ENCODE results near the gene RHOJ. TPM values are rescaled to one million over a fixed set of nuclear protein-coding genes. Genes with fewer than 3 reads are reported as not detected.

Gene RHOJ
- total and polyA plus RNA-seq, 9 donors: 7.1 to 44.9 (median 26.6) TPM

DNA sequence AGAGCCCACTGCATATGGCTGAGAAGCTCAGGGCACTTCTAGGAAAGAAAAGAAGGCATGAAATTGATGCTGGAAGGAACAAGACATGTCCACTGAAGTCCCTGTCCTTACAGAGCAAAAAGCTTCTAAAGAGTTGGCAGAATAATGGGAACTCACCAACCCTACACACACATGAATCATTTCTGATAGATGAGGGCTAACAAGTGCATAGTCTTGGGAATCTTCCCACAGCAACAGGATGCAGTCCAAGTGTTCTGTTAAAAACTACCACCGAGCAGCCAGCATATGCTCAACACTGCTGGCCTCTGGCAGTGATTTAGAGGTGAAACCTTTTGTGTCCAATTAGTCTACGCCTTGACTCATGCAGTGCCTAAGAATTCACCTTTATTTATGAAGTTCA lies 44.8 kb downstream of the RHOJ start:
- WGBS (ENCODE audit: insufficient coverage): no CpG with 5 or more reads among the region's 2 CpGs
- no peak overlapping the region for H3K4me3 ChIP-seq (ENCODE audit: low read length)
- H3K27ac ChIP-seq (ENCODE audit: low read length): peak overlapping the region; percentile 73
- H3K36me3 ChIP-seq (ENCODE audit: control insufficient read depth, insufficient read depth, low read length): peaks cover 14% of the 10 kb centered on the region
- H3K9me3 ChIP-seq (replicated peaks; ENCODE audit: control insufficient read depth, low read depth, low read length): no peaks in the 10 kb centered on the region
- H3K27me3 ChIP-seq (ENCODE audit: control insufficient read depth, insufficient read depth, low read length): no peaks in the 10 kb centered on the region
- H3K4me1 ChIP-seq (ENCODE audit: control insufficient read depth, insufficient read depth, low read length): peaks cover 12% of the 10 kb centered on the region
- DNase-seq: peak; percentile 68

DNA sequence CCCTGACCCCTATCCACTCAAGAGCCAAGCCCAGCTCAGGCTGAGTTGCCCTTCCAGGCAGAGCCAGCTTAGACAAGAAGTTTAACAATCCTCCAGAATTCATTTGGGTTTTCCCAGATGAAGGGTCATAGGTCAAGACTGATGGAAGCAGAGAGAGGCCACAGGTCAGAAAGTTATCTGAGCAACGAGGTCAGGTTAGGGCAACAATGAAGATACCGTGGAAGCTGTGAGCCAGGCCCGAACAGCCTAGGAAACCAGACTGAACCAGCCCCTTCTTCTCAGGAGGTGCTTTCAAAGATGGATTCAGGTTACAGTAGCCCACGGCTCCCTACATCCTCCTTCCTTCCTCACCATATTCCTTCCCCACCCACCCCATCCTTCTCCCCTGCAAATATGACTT lies 53.1 kb downstream of the RHOJ start:
- H3K4me1 ChIP-seq (ENCODE audit: control insufficient read depth, insufficient read depth, low read length): peaks cover 14% of the 10 kb centered on the region
- H3K9me3 ChIP-seq (replicated peaks; ENCODE audit: control insufficient read depth, low read depth, low read length): no peaks in the 10 kb centered on the region
- WGBS (ENCODE audit: insufficient coverage): 50% methylated on average over 1 of the region's 4 CpGs
- H3K27me3 ChIP-seq (ENCODE audit: control insufficient read depth, insufficient read depth, low read length): no peaks in the 10 kb centered on the region
- no peak for DNase-seq
- no peak overlapping the region for H3K27ac ChIP-seq (ENCODE audit: low read length)
- H3K36me3 ChIP-seq (ENCODE audit: control insufficient read depth, insufficient read depth, low read length): no peaks in the 10 kb centered on the region
- no peak overlapping the region for H3K4me3 ChIP-seq (ENCODE audit: low read length)

DNA sequence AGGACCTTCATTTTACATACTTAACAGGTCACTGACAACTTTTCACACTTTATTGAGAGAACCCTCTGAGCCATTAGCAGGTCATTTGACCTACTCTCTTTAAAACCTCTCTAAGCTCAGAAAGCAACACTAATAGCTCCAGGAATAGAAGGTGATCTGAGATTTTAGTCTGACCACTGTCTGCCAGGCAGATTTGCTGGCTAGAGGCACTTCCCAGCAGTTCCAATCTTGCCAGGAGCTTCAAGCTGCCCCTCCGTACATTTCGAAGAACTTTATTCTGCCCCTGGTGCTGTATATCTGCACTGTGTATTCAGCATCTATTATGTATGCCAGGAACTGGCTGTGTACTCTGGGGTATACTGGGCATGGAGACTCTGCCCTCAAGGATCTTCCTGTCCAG lies 58.2 kb downstream of the RHOJ start:
- H3K27ac ChIP-seq (ENCODE audit: low read length): no peak overlapping the region
- H3K27me3 ChIP-seq (ENCODE audit: control insufficient read depth, insufficient read depth, low read length): no peaks in the 10 kb centered on the region
- no peak for DNase-seq
- H3K36me3 ChIP-seq (ENCODE audit: control insufficient read depth, insufficient read depth, low read length): peaks cover 2% of the 10 kb centered on the region
- H3K9me3 ChIP-seq (replicated peaks; ENCODE audit: control insufficient read depth, low read depth, low read length): no peaks in the 10 kb centered on the region
- H3K4me3 ChIP-seq (ENCODE audit: low read length): no peak overlapping the region
- peaks cover 8% of the 10 kb centered on the region for H3K4me1 ChIP-seq (ENCODE audit: control insufficient read depth, insufficient read depth, low read length)
- no CpG with 5 or more reads among the region's 2 CpGs for WGBS (ENCODE audit: insufficient coverage)

DNA sequence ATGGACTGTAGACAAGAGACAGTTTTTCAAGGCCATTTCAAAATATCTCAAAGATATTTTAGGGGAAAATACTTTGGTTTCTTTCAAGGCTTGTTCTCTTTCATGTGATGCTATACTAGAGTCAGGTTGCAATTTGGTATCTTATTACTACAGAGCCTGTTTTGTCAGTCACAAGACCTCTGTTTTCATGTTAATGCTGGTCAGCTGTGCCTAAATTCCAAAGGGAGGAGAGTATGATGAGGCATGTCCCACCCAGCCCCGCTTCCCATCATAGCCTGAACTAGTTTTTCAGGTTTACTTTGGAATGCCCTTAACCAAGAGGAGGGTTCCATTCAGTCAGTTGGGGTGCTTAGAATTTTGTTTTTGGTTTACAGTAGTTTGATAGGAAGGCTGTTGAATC lies 61.9 kb downstream of the RHOJ start:
- Histone ChIP-seq H3K4me1 (ENCODE audit: control insufficient read depth, insufficient read depth, low read length) (peaks cover 8% of the 10 kb centered on the region), H3K27me3 (ENCODE audit: control insufficient read depth, insufficient read depth, low read length) (no peaks in the 10 kb centered on the region), H3K9me3 (replicated peaks; ENCODE audit: control insufficient read depth, low read depth, low read length) (no peaks in the 10 kb centered on the region), H3K36me3 (ENCODE audit: control insufficient read depth, insufficient read depth, low read length) (peaks cover 6% of the 10 kb centered on the region), H3K4me3 (ENCODE audit: low read length) (no peak overlapping the region), H3K27ac (ENCODE audit: low read length) (no peak overlapping the region)
- no CpG with 5 or more reads among the region's 1 CpG for WGBS (ENCODE audit: insufficient coverage)
- peak; percentile 40 for DNase-seq

DNA sequence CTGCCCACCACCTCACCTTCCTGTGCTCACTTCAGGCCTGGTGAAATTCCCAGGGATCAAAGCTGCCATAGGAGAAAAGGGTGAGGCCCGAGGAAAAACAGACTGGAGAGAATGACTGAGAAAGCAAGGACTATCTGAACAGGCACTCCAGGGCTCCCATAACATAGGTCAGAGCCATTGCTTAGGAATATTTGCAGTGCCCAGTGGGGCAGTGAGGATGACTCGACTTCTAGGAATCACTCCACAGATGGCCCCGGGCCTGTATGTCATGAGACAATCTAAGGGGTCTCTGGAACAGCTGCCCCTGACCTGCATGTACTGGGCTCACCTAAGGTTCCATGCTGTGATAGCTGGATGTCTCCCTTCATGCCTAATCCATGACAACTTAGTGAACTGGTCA lies 62.9 kb downstream of the RHOJ start:
- Histone ChIP-seq H3K4me1 (ENCODE audit: control insufficient read depth, insufficient read depth, low read length) (peaks cover 8% of the 10 kb centered on the region), H3K36me3 (ENCODE audit: control insufficient read depth, insufficient read depth, low read length) (peaks cover 10% of the 10 kb centered on the region), H3K9me3 (replicated peaks; ENCODE audit: control insufficient read depth, low read depth, low read length) (no peaks in the 10 kb centered on the region), H3K27ac (ENCODE audit: low read length) (no peak overlapping the region), H3K27me3 (ENCODE audit: control insufficient read depth, insufficient read depth, low read length) (no peaks in the 10 kb centered on the region), H3K4me3 (ENCODE audit: low read length) (no peak overlapping the region)
- no peak for DNase-seq
- 88% methylated on average over 1 of the region's 3 CpGs for WGBS (ENCODE audit: insufficient coverage)

DNA sequence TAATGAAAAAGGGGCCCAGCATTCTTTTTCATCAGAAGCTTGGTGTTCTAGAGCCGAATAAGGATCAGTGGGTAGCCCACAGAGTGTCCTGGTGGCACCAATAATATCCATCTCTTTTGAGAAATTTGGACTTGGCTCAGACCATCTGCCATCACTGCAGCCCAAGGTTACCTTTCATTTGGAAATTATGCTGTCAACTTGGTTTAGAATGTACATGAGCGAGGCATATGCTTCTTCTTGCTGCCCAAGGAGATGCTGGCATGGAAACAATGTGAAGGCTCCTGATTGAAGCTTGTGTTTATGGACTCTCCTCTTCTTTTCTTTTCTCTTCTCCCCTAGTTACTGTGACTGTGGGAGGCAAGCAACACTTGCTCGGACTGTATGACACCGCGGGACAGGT lies 64.5 kb downstream of the RHOJ start:
- no peak overlapping the region for H3K27ac ChIP-seq (ENCODE audit: low read length)
- H3K36me3 ChIP-seq (ENCODE audit: control insufficient read depth, insufficient read depth, low read length): peaks cover 7% of the 10 kb centered on the region
- 90% methylated on average over 2 of the region's 5 CpGs for WGBS (ENCODE audit: insufficient coverage)
- no peaks in the 10 kb centered on the region for H3K9me3 ChIP-seq (replicated peaks; ENCODE audit: control insufficient read depth, low read depth, low read length)
- H3K4me1 ChIP-seq (ENCODE audit: control insufficient read depth, insufficient read depth, low read length): peaks cover 15% of the 10 kb centered on the region
- DNase-seq: no peak
- H3K4me3 ChIP-seq (ENCODE audit: low read length): no peak overlapping the region
- H3K27me3 ChIP-seq (ENCODE audit: control insufficient read depth, insufficient read depth, low read length): no peaks in the 10 kb centered on the region

DNA sequence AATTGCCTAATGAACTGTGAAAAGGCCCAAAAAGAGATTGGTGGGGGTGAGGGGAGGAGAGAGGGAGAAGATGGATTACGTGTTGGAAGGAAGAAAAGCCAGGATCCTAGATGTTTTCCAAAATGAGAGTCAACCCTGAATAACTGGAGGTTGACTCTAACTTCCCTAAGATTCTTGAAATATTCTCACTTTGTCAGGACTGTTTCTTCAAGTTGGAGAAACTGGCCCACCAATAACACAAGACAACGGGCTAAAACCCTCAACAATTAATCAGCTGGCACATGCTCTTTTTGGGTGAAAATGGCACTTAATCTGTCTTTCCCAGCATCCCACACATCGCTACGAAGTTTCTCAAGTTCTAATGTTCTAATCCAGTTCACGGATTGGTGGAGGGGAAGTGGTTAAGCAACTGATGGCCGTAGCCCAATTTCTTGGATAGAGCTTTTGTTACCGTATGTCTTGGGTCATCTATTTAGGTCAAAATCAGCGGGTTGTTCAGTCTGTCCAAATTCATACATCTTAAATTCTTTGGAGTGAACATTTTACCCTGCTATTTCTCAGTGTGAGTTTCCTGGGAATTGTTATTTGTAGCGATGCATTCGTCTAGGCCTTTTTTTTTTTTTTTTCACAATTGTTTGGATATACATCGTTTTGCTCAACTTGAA lies 65.5 kb downstream of the RHOJ start:
- Histone ChIP-seq H3K4me3 (ENCODE audit: low read length) (no peak overlapping the region), H3K27me3 (ENCODE audit: control insufficient read depth, insufficient read depth, low read length) (no peaks in the 10 kb centered on the region), H3K9me3 (replicated peaks; ENCODE audit: control insufficient read depth, low read depth, low read length) (no peaks in the 10 kb centered on the region), H3K36me3 (ENCODE audit: control insufficient read depth, insufficient read depth, low read length) (peaks cover 7% of the 10 kb centered on the region), H3K4me1 (ENCODE audit: control insufficient read depth, insufficient read depth, low read length) (peaks cover 21% of the 10 kb centered on the region), H3K27ac (ENCODE audit: low read length) (no peak overlapping the region)
- peak; percentile 7 for DNase-seq
- WGBS (ENCODE audit: insufficient coverage): 100% methylated on average over 1 of the region's 11 CpGs

DNA sequence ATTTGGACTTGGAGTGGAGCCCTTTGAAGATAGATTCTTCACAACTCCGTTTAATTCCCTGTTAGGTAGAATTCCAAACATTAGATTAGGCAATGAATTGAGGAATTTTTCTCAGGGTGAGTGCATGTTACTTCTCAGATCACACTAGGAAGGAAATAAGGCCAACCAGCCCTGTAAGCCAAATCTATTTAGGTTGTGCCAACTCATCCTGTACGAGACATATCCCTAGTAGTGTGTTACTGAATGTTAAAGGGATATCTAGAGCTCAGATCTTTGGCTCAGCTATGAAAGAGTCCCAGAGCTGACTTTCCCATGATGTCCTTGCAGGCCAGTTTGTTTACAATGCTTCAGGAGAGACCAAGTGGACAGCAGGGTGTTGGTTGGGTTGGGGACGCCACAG lies 68.9 kb downstream of the RHOJ start:
- Histone ChIP-seq H3K4me3 (ENCODE audit: low read length) (no peak overlapping the region), H3K9me3 (replicated peaks; ENCODE audit: control insufficient read depth, low read depth, low read length) (no peaks in the 10 kb centered on the region), H3K27ac (ENCODE audit: low read length) (no peak overlapping the region), H3K27me3 (ENCODE audit: control insufficient read depth, insufficient read depth, low read length) (no peaks in the 10 kb centered on the region), H3K36me3 (ENCODE audit: control insufficient read depth, insufficient read depth, low read length) (peaks cover 11% of the 10 kb centered on the region), H3K4me1 (ENCODE audit: control insufficient read depth, insufficient read depth, low read length) (peaks cover 26% of the 10 kb centered on the region)
- no peak for DNase-seq
- no CpG with 5 or more reads among the region's 3 CpGs for WGBS (ENCODE audit: insufficient coverage)

DNA sequence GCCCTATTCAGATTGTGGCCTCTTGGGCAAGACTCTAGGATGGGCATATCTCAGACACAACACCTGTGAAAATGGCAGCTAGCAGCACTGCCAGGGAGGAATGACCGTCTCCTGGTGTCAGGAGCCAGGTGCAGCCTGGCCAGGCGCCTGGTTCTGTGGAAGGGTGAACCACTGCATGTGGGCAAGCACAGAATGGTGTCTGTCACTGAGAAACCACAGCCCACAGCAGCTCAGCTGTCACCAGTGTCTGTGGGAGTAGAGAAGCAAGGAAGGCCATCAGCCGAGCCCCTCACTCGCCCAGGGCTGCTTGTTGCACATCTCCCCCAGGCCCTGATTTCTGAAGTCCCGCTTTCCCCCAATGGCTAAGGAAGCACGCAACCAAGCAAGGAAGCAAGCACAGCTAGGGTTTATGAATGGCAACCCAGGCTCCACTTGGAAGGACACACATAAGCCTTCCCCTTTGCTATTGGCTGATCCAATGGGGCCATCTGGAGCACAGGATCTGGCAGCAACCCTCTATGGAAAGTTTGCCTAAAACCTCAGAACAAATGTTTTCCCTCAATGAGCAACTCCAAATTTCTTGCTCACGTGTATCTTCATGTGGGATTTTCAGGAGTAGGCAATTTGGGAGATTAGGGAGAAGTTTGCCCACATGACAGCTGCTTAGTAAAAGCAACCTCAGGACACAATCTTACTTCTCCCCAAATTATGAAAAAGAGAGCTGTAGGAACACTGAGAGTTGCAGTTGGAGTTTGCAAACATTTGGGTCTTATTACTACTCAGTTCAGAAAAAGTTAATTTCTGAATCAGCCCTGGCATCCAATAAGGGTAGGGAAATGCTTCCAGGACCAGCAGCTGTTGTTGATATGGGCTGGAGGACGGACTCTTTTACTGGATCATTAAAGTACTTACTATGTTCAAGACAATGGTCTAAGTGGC lies 69.7 kb downstream of the RHOJ start:
- peaks cover 26% of the 10 kb centered on the region for H3K4me1 ChIP-seq (ENCODE audit: control insufficient read depth, insufficient read depth, low read length)
- H3K9me3 ChIP-seq (replicated peaks; ENCODE audit: control insufficient read depth, low read depth, low read length): no peaks in the 10 kb centered on the region
- WGBS (ENCODE audit: insufficient coverage): 90% methylated on average over 5 of the region's 8 CpGs
- H3K27ac ChIP-seq (ENCODE audit: low read length): peak overlapping the region; percentile 60
- no peak overlapping the region for H3K4me3 ChIP-seq (ENCODE audit: low read length)
- H3K27me3 ChIP-seq (ENCODE audit: control insufficient read depth, insufficient read depth, low read length): no peaks in the 10 kb centered on the region
- peaks cover 11% of the 10 kb centered on the region for H3K36me3 ChIP-seq (ENCODE audit: control insufficient read depth, insufficient read depth, low read length)
- peak; percentile 92 for DNase-seq

DNA sequence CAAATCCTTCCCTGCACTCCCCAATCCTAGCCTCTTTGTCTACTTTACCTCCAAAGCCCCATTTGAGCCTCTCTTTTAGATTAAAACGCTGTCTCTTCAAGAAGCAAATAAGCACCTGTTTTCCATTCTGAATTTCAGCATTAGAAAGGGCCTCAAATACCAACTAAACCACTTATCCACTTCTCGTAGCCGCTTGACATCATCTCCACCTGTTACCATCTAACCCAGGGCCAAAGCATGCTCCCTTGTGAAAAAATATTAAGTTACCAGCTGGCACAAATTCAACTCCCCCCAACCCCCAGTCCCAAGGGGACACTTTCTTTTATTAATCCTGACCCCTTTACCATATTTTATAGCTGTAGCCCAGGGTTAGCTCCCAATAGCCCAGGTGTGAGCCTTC lies 71.4 kb downstream of the RHOJ start:
- WGBS (ENCODE audit: insufficient coverage): 57% methylated on average over 3 of the region's 3 CpGs
- DNase-seq: no peak
- H3K27ac ChIP-seq (ENCODE audit: low read length): no peak overlapping the region

More for the DNA sequence above, 71.4 kb downstream of the RHOJ start:
- peaks cover 9% of the 10 kb centered on the region for H3K36me3 ChIP-seq (ENCODE audit: control insufficient read depth, insufficient read depth, low read length)
- no peaks in the 10 kb centered on the region for H3K27me3 ChIP-seq (ENCODE audit: control insufficient read depth, insufficient read depth, low read length)
- peaks cover 26% of the 10 kb centered on the region for H3K4me1 ChIP-seq (ENCODE audit: control insufficient read depth, insufficient read depth, low read length)
- H3K4me3 ChIP-seq (ENCODE audit: low read length): no peak overlapping the region
- H3K9me3 ChIP-seq (replicated peaks; ENCODE audit: control insufficient read depth, low read depth, low read length): no peaks in the 10 kb centered on the region

Measured in muscle of leg (tissue), 11 donors.